ENCODE measurements around the gene PRKD1. TPM values are rescaled to one million over a fixed set of nuclear protein-coding genes. Genes with fewer than 3 reads are reported as not detected.
A peak's percentile ranks its signal among the peaks of the same experiment; 100 is the strongest.

The PRKD1 gene
- total RNA-seq, 1 donor from 2014 or later, result 6.7 TPM

- Mint-ChIP-seq H3K27me3 (no peaks in the 10 kb centered on the region), H3K9me3 (peaks cover 30% of the 10 kb centered on the region), H3K4me3 (no peak overlapping the region), H3K36me3 (ENCODE audit: low read depth) (peaks cover 5% of the 10 kb centered on the region), H3K27ac (no peak overlapping the region), H3K4me1 (peaks cover 29% of the 10 kb centered on the region)
- TF ChIP-seq CTCF (IDR thresholded peaks at IDR 0.05), result no peak
- POLR2A ChIA-PET, result no interaction called here
- intact Hi-C loops (cut with micrococcal nuclease), result loop anchor here (10.0 kb wide), 1 partner anchor 1172 kb away; the partner anchor contains the start of genes AP4S1 and STRN3
- CTCF ChIA-PET, result no interaction called here
- ATAC-seq (ENCODE audit: low read depth) (no peak), DNase-seq (no peak)
Measured at GRCh38 chr14:29853272-29853671, 74.4 kb downstream of the PRKD1 start.

- ChIA-PET POLR2A (no interaction called here), CTCF (no interaction called here)
- Mint-ChIP-seq H3K27me3 (no peaks in the 10 kb centered on the region), H3K9me3 (peaks cover 30% of the 10 kb centered on the region), H3K36me3 (ENCODE audit: low read depth) (peaks cover 5% of the 10 kb centered on the region), H3K27ac (no peak overlapping the region), H3K4me1 (peaks cover 22% of the 10 kb centered on the region), H3K4me3 (no peak overlapping the region)
- no peak for ATAC-seq (ENCODE audit: low read depth)
- TF ChIP-seq CTCF (IDR thresholded peaks at IDR 0.05), result no peak
- DNase-seq, result no peak
- intact Hi-C loops (cut with micrococcal nuclease), result loop anchor here (10.0 kb wide), 1 partner anchor 1173 kb away; the partner anchor contains the start of genes AP4S1 and STRN3
Measured at GRCh38 chr14:29851397-29851796, 76.2 kb downstream of the PRKD1 start.

GRCh38 chr14:29847056-29847380 is 80.6 kb downstream of the PRKD1 start:
- CTCF ChIA-PET, result interaction anchor here (1.4 to 1.9 kb wide), 2 partner anchors 9 to 10 kb away, joined by 4 to 5 read pairs; no protein-coding TSS in a partner anchor
- intact Hi-C loops (cut with micrococcal nuclease), result no loop called here
- POLR2A ChIA-PET, result interaction anchor here (0.8 to 2.0 kb wide), 2 partner anchors 11 to 47 kb away, joined by 4 to 19 read pairs; no protein-coding TSS in a partner anchor
- Mint-ChIP-seq H3K36me3 (ENCODE audit: low read depth) (no peaks in the 10 kb centered on the region), H3K27me3 (no peaks in the 10 kb centered on the region), H3K27ac (no peak overlapping the region), H3K4me3 (no peak overlapping the region), H3K9me3 (peaks cover 9% of the 10 kb centered on the region), H3K4me1 (peaks cover 15% of the 10 kb centered on the region)
- no peak for ATAC-seq (ENCODE audit: low read depth)
- DNase-seq, result no peak
- TF ChIP-seq CTCF (IDR thresholded peaks at IDR 0.05), result no peak

- Mint-ChIP-seq H3K9me3 (peaks cover 4% of the 10 kb centered on the region), H3K4me1 (peaks cover 15% of the 10 kb centered on the region), H3K27me3 (no peaks in the 10 kb centered on the region), H3K36me3 (ENCODE audit: low read depth) (no peaks in the 10 kb centered on the region), H3K4me3 (no peak overlapping the region), H3K27ac (peak overlapping the region; percentile 19)
- ATAC-seq (ENCODE audit: low read depth) (peak; percentile 52), DNase-seq (no peak)
- POLR2A ChIA-PET, result interaction anchor here (0.8 to 2.0 kb wide), 2 partner anchors 12 to 47 kb away, joined by 4 to 19 read pairs; no protein-coding TSS in a partner anchor
- TF ChIP-seq CTCF (IDR thresholded peaks at IDR 0.05), result no peak
- intact Hi-C loops (cut with micrococcal nuclease), result loop anchor here (1.0 kb wide), 1 partner anchor 11 kb away; no protein-coding TSS in a partner anchor
- CTCF ChIA-PET, result interaction anchor here (1.4 to 1.9 kb wide), 2 partner anchors 9 to 11 kb away, joined by 4 to 5 read pairs; no protein-coding TSS in a partner anchor
Measured at GRCh38 chr14:29846339-29847055, 81.2 kb downstream of the PRKD1 start.

- ChIA-PET POLR2A (no interaction called here), CTCF (no interaction called here)
- no peaks in the 10 kb centered on the region for H3K27me3 Mint-ChIP-seq
- H3K4me1 Mint-ChIP-seq, result peaks cover 15% of the 10 kb centered on the region
- ATAC-seq (ENCODE audit: low read depth), result no peak
- H3K4me3 Mint-ChIP-seq, result no peak overlapping the region
- no peak overlapping the region for H3K27ac Mint-ChIP-seq
- peaks cover 18% of the 10 kb centered on the region for H3K9me3 Mint-ChIP-seq
- peaks cover 10% of the 10 kb centered on the region for H3K36me3 Mint-ChIP-seq (ENCODE audit: low read depth)
- DNase-seq, result no peak
- intact Hi-C loops (cut with micrococcal nuclease), result no loop called here
- TF ChIP-seq CTCF (IDR thresholded peaks at IDR 0.05), result no peak
Measured at GRCh38 chr14:29843981-29844380, 83.7 kb downstream of the PRKD1 start.

Measured in activated B cell treated with CpG ODN at 0.5 μM for 24 hours (primary cell).